NCI-H69 (cell line): ENCODE measurements around the gene BLVRB.
"Not testable (repeated sequence)": the region's sequence is repeated elsewhere in the genome, so short reads cannot be mapped to it uniquely, and the experiment has no call there.

Source experiments
- DNase-seq: peaks from one replicate; lab custom pipeline; 2025; lab: John Stamatoyannopoulos, UW

The BLVRB gene

DNA sequence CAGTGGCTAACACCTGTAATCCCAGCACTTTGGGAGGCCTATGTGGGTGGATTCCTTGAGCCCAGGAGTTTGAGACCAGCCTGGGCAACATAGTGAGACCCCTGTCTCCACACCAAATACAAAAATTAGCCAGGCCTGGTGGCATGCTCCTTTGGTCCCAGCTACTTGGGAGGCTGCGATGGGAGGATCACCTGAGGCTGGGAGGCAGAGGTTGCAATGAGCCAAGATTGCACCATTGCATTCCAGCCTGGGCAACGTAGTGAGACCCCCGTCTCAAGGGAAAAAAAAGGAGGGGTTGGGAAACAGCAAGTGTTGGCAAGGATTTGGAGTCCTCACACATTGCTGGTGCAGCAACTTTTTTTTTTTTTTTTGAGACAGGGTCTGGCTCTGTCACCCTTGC, 20.5 kb upstream of the BLVRB start:
- no peak for DNase-seq

DNA sequence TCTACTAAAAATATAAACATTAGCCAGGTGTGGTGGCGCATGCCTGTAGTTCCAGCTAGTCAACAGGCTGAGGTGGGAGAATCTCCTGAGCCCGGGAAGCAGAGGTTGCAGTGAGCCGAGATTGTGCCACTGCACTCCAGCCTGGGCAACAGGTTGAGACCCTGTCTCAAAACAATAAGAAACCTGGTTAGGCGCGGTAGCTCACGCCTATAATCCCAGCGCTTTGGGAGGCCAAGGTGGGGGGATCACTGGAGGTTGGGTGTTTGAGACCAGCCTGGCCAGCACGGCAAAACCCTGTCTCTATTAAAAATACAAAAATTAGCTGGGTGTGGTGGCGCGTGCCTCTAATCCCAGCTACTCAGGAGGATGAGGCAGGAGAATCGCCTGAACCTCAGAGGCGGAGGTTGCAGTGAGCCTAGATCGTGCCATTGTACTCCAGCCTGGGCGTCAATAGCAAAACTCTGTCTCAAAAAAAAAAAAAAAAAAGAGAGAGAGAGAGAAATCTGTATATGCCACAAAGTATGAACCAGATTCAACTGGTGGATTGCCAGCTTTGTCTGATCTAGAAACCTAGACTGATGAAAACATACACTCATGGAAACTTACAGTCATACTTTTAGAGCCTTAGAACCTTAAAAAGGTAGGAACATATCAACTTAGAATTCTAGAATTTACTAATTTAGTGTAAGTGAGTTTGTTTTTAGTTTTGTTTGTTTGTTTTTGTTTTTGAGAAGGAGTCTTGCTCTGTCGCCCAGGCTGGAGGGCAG, 10.5 kb upstream of the BLVRB start:
- not testable (repeated sequence) for DNase-seq

DNA sequence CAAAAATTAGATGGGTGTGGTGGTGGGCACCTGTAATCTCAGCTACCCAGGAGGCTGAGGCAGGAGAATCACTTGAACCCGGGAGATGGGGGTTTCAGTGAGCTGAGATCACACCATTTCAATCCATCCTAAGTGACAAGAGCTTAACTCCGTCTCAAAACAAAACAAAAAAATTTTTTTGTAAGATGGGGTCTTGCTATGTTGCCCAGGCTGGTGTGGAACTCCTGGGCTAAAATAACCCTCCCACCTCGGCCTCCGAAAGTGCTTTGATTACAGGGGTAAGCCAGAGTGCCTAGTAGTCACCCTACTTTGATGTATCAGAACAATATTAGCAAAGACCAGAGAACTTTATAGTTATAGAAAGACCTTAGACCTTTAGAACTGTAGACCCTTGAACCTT, 9.2 kb upstream of the BLVRB start:
- no peak for DNase-seq

DNA sequence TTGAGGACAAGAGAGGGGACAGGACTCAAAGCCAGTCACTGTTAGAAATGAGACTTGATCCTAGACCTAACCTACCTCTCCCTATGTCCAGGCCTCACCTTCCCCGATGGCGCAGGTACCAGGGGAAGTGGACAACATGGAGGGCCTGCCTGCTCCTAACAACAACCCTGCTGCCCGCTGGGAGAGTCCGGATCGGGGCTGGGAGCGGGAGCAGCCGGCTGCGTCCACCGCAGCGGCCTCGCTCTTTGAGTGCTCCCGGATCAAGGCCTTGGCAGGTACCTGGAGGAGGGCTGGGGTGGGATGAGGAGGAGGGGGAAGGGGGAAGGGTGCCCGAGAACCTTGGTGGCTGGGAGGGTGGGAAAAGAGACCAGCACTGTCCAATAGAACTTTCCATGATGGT, 7.0 kb upstream of the BLVRB start:
- no peak for DNase-seq

DNA sequence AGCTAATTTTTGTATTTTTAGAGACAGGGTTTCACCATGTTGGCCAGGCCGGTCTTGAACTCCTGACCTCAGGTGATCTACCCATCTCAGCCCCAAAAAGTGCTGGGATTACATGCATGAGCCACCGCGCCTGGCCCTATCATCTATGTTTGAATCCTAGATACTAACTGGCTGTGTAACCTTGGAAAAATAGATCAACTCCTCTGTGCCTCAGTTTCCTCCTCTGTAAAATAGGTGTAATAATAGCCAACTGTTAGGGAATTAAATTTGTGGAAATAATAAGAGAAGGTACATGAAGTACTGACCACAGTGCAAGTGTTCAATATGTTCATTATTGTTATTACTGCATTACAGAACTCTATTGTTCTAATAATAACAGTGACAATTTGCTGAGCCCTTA, 5.6 kb upstream of the BLVRB start:
- DNase-seq, result no peak

DNA sequence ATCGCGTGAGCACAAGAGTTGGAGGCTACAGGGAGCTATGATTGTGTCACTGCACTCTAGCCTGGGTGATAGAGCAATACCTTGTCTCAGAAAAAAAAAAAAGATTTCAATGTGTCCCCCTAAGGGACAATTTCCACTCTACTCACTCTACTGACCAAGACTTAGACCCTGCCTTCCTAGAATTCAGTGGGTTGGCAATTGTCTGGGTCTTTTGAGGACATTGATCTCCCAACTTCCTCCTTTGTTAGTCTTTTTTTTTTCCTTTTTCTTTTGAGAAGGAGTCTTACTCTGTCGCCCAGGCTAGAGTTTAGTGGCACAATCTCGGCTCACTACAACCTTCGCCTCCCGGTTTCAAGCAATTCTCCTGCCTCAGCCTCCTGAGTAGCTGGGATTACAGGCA, 3.5 kb upstream of the BLVRB start:
- DNase-seq, result no peak

DNA sequence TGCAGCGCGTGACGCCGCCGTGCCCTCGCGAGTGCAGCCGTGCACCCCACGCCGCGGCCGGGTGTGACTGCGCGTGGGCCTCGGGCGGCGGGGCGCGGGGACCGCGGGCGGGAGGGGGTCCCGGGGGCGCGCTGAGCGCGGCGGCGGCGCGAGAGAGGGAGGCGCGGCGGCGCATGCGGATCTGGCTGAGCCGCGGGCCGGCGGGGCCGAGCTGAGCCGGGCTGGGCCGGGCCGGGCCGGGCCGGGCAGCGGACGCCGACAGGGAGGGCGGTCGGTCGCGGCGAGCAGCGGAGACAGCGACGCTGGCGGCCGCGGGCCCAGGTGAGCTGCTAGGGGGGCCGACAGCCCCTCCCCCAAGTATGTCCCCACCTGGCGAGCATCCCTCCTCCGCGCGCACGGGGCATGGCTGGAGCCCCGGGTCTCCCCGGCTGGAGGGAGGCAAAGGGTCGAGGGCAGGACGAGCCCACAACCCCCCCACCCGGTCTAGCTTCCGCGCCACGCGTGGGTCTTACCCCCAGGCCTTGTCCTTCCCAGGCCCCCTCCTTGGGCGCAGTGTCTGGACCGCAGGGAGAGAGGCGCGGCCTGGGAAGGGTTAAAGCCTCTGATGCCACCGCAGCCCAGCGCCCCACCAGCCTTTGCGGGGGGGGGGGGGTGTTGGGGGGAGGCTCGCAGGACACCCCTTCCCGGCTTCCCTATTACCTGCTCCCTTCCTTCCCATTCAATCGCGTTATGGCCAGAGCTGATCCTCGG, 1.6 kb upstream of the BLVRB start, which contains the start of gene SPTBN4:
Gene SPTBN4, plus strand, starts transcription at position 17 of the 750 bp plus-strand sequence. CDS start 5,621 bp downstream, outside the sequence.
- peak; percentile 19 for DNase-seq

DNA sequence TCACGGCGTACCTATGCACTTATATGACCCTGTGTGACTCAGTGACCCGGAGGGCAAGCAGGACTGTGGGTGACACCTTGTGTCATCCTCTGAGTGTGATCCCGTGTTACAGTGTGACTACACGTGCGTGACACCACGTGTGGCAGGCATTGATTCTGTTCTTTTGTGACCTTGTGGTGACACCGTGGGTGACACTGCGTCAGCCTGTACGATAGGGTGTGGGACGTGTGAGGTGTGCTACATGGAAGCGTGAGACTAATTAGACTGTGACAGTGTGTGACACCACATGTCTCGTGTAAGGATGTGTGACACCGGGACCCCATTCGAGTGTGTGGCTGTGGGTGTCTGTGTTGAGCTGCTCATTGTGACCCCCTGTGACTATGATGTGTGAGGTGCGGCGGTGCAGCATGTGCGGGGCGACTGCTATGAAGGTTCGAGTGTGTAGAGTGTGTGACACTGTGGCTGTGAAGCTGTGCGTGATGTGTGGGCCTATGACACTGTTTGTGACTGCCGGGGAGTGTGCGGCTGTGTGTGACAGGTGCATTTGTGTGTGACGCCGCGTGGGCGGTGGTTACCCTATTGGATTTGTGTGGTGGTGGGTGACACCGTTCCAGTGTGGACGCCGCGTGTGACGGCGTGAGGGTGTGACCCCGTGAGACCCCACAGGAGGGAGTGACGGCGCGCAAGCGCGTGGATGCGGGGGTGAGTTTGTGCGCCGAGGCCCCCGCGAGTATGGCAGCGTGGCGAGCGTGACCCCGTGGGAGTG, 857 bp upstream of the BLVRB start:
- DNase-seq, result peak; percentile 17

DNA sequence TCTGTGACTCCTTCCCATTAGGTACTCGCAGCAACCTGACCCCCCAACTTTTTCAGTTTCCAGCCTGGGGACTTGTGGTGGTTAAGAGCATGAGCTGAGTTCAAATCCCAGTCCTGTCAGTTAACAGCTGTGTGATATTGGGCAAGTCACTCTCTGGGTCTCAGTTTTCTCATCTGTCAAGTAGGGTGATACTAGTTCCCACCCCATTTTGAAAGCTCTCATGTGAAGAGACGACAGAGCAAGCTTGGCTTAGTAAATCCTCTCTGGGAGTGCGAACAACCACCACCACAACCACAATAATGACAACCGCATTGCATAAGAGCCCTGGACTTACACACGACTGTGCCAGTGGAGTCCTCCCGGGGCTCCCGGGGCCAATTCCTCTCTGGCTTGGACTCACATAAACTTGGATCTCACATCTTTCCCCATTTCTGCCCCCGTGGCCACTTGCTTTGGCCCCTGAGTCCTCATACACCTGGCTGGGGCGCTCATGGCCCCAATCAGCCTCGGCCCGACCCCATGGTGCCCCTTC, 454 bp downstream of the BLVRB start:
- DNase-seq, result peak; percentile 46

DNA sequence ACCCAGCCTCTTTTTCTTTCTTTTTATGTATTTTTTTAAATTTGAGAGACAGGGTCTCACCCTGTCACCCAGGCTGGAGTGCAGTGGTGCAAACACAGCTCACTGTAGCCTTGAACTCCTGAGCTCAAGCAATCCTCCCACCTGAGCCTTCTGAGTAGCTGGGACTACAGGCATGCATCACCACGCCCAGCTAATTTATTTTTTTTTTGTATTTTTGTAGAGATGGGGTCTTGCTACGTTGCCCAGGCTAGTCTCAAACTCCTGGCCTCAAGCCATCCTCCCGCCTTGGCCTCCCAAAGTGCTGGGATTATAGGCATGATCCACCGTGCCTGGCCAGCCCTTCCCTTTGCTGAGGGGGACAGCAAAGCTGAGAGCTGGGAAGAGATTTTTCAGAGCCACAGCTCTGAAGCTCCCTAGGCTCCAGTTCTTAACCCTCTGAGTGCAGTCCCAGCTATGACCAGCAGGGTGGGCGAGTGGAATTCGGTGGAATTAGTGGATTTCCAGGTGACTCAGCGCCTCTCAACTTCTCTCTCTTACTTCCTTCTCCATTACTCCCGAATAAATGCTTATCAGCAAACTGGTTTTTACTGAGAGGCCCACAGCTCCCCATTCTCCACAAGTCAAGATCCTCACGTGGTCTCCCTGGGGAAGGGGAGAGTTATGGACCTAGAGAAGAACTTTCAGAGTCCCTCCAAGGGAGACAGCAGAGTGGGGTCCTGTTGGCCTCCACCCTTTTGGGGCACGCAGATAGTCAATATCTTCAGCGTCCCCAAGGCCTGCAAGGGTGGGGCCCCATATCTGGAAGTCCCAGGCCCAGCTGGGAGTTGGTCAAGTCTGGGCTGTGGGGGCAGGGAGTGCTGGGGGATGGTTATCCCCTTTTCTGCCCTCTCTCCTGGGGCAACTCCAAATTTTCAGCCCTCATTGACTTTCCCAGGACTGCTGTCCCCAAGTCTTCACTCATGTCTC, 1.2 kb downstream of the BLVRB start:
- DNase-seq, result peak; percentile 84

DNA sequence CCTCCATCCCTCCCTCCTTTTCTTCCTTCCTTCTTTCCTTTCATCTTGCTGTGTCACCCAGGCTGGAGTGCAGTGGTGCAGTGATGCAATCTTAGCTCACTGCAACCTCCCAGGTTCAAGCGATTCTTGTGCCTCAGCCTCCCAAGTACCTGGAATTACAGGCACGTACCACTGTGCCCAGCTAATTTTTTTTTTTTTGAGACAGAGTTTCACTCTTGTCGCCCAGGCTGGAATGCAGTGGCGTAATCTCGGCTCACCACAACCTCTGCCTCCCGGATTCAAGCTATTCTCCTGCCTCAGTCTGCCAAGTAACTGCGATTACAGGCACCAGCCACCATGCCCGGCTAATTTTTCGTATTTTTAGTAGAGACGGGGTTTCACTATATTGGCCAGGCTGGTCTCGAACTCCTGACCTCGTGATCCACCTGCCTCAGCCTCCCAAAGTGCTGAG, 1.9 kb downstream of the BLVRB start:
- not testable (repeated sequence) for DNase-seq

DNA sequence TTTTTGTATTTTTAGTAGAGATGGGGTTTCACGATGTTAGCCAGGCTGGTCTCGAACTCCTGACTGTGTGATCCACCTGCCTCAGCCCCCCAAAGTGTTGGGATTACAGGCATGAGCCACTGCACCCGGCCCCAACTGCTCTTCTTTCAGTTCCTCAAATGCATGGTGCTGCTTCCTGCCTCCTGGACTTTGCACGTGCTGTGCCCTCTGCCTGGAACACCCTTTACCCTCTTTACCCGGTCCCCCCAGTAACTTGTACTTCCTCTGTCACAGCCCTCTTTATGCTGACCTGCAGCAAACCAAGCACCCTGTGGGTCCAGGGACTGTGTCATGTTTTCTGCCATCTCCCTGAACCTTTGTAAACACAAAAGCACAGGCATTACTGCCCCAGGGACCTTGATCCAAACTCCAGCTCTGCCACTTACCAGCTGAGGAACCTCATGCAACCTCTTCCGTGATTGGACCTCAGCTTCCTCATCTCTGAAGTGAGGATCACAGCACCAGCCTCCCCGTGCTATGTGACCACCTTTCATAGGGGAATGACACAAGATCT, 3.8 kb downstream of the BLVRB start:
- DNase-seq, result no peak

DNA sequence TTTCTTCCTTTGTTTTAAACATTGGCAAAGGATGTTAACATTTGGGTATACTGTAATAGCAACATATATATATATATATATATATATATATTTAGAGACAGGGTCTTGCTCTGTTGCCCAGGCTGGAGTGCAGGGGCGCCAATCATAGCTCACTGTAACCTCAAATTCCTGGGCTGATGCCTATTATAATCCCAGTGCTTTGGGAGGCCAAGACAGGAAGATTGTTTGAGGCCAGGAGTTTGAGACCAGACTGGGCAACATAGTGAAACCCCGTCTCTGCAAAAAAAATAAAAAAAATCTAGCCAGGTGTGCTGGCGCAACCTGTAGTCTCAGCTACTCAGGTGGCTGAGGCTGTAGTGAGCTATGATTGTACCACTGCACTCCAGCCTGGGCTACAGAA, 5.4 kb downstream of the BLVRB start:
- no peak for DNase-seq

DNA sequence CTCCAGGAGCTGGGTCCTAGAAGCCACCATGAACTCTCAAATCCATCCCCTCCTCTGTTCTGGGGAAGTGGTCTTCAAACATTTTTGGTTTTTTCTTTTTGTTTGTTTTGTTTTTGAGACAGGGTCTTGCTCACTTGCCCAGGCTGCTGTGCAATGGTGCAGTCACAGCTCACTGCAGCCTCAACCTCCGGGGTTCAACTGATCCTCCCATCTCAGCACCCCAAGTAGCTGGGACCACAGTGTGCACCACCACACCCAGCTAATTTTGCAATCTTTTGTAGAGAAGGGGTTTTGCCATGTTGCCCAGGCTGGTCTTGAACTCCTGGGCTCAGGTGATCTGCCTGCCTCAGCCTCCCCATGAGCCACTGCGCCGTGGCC, 7.0 kb downstream of the BLVRB start:
- no peak for DNase-seq

DNA sequence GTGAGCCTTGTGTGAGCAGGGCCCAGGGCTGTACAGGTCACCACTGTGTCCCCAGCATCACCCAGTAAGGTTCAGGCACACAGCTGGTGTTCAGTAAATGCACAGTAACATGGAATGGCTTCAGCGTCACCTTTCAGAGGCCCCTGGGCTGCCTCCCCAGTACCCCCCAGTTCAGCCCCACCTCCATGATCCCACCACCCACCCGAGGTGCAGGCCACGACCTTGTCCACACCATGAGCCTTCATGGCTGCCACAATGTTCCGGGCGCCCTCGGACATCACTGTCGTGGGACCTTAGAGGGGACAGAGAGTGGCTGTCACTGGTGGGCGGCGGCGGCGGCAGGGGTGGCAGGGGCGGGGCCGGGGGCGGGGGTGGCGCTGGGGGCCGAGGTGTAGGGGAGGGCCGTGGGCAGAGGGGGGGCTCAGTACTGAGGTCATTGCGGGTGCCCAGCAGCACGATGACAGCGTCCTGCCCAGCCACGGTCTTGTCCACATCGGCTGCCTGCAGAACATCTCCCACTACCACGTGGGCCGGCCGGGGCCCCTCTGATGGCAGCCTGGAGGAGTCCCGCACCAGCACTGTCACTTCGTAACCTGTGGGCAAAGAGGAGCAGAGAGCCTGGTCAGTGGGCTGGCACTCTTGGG, 7.5 kb downstream of the BLVRB start:
- no peak for DNase-seq

DNA sequence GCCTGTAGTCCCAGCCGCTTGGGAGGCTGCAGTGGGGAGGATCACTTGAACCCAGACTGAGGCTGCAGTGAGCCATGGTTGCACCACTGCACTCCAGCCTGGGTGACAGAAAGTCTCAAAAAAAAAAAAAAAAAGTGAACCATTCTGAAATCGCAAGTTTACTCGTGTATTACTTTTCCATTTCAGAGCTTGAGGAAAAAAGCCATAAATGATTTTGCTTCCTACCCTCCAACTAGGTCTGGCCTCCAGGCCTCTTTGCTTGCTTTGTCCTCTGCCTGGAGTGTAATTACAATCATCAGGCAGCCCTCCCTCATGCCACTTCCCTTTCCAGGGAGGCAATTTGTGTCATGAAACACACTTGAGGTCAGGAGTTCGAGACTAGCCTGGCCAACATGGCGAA, 8.5 kb downstream of the BLVRB start:
- DNase-seq, result no peak

DNA sequence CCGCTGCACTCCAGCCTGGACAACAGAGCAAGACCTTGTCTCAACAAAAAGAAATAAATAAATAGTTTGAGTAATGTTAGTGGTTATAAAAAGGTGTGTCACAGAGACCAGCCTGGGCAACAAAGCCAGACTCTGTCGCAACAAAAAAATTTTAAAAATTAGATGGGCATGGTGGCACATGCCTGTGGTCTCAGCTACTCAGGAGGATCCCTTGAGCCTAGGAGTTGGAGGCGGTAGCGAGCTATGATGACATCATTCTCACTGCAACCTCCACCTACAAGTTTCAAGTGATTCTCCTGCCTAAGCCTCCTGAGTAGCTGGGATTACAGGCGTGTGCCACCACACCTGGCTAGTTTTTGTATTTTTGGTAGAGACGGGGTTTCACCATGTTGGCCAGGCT, 11.6 kb downstream of the BLVRB start:
- DNase-seq, result not testable (repeated sequence)

DNA sequence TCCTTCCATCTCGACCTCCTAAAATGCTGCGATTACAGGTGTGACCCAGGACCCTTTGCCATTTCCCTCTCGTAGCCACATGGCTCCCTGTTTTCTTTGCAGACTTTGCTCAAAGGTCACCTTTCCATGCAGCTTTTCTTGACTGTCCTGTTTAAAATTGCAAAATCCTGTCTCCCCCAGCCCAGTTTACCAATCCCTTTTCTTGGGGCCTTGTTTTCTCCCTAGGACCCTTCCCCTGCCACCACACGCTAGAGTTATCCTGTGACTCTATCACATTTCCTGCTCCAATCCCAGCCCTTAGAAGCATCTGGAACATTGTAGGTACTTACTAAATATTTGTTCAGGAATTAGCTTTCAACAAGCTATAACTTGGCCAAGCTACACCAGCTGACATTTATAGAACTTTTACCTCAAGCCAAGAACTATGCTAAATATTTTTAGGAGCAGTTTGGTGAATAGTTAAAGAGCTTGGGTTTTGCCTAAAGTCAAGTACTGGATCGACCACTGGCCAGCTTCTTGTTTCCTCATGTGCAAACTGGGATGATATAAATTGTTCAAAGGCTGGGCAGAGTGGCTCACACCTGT, 12.3 kb downstream of the BLVRB start:
- no peak for DNase-seq

DNA sequence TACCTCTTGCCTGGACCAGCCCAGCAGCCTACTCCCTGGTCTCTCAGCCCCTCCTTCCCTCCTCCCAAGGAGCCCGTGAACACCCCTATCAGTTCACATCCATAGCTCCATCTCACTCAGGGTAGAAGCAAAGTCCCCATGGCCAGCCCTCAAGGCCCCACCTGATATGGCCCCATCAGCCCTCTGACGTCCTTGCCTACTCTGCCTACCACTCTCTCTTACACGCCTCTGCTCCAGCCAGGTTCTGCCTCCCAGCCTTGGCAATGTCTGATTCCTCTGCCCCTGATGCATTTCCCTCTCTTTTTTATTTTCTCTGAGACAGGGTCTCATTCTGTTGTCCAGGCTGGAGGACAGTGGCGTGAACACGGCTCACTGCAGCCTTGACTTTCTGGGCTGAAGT, 13.5 kb downstream of the BLVRB start:
- DNase-seq, result no peak

DNA sequence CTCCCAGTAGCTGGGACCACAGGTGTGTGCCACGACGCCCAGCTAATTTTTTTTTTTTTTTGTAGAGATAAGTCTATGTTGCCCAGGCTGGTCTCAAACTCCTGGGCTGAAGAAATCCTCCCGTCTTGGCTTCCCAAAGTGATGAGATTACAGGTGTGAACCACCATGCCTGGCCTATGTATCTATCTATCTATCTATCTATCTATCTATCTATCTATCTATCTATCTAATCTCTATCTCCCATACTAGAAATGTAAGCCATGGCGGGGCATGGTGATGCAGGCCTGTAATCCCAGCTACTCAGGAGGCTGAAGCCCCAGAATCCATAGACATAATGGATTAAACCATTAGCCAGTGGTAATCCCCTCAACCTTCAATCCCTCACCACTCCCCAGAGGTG, 14.9 kb downstream of the BLVRB start:
- DNase-seq, result no peak
